DMS 273 (cell line): ENCODE measurements around the gene OR52D1.

Source experiments
- DNase-seq: peaks from one replicate; lab custom pipeline; 2025; ENCODE audit not compliant: unreplicated experiment; lab: John Stamatoyannopoulos, UW

Gene OR52D1

GRCh38 chr11:5488385-5488784 is at the start of gene OR52D1:
Gene OR52D1 (plus strand): TSS chr11:5488685. CDS start chr11:5488707, 22 bp downstream.
- DNase-seq: no peak

GRCh38 chr11:5441414-5441813 is 47.1 kb upstream of the OR52D1 start, which contains the start of gene OR51I1:
Gene OR51I1 (minus strand): TSS chr11:5441514. CDS start chr11:5441514, 0 bp downstream.
- DNase-seq: no peak

GRCh38 chr11:5443835-5444393 is 44.6 kb upstream of the OR52D1 start:
- DNase-seq: no peak

- no peak for DNase-seq
These were observed 39.5 kb upstream of the OR52D1 start, which contains the start of gene OR51I2 for GRCh38 chr11:5449023-5449422. Gene OR51I2 (plus strand): TSS chr11:5449323. CDS start chr11:5453489, 4,166 bp downstream.

- no peak for DNase-seq
These were observed 39.1 kb upstream of the OR52D1 start for GRCh38 chr11:5449432-5449831.

GRCh38 chr11:5460983-5461621 is 27.4 kb upstream of the OR52D1 start:
- DNase-seq: no peak

- no peak for DNase-seq
These were observed 21.0 kb upstream of the OR52D1 start for GRCh38 chr11:5467527-5467926.

GRCh38 chr11:5473921-5474320 is 14.6 kb upstream of the OR52D1 start:
- DNase-seq: no peak

- DNase-seq: peak; percentile 44
These were observed 12.2 kb upstream of the OR52D1 start for GRCh38 chr11:5476186-5476819.

- DNase-seq: no peak
These were observed 2.5 kb upstream of the OR52D1 start for GRCh38 chr11:5486003-5486402.

GRCh38 chr11:5486421-5486820 is 2.1 kb upstream of the OR52D1 start:
- no peak for DNase-seq

GRCh38 chr11:5488798-5489399 is 414 bp downstream of the OR52D1 start:
- no peak for DNase-seq

GRCh38 chr11:5489576-5490357 is 1.3 kb downstream of the OR52D1 start:
- no peak for DNase-seq

- DNase-seq: no peak
These were observed 11.2 kb downstream of the OR52D1 start for GRCh38 chr11:5499671-5500070.

GRCh38 chr11:5500393-5500801 is 11.9 kb downstream of the OR52D1 start:
- no peak for DNase-seq

- DNase-seq: peak; percentile 9
These were observed 16.0 kb downstream of the OR52D1 start for GRCh38 chr11:5504403-5504921.

GRCh38 chr11:5505363-5506048 is 17.0 kb downstream of the OR52D1 start:
- DNase-seq: peak; percentile 41

- peak; percentile 47 for DNase-seq
These were observed 18.9 kb downstream of the OR52D1 start for GRCh38 chr11:5507177-5507932.

- peak; percentile 60 for DNase-seq
These were observed 19.4 kb downstream of the OR52D1 start for GRCh38 chr11:5507933-5508305.

GRCh38 chr11:5508605-5509004 is 20.1 kb downstream of the OR52D1 start:
- DNase-seq: no peak
